ENCODE measurements around the gene ODAD3. TPM values are rescaled to one million over a fixed set of nuclear protein-coding genes. Genes with fewer than 3 reads are reported as not detected.
A peak's percentile ranks its signal among the peaks of the same experiment; 100 is the strongest.

ODAD3 gene
- total RNA-seq, 6 experiments from 2014 or later = 0.21 to 0.73 (median 0.54) TPM

DNA sequence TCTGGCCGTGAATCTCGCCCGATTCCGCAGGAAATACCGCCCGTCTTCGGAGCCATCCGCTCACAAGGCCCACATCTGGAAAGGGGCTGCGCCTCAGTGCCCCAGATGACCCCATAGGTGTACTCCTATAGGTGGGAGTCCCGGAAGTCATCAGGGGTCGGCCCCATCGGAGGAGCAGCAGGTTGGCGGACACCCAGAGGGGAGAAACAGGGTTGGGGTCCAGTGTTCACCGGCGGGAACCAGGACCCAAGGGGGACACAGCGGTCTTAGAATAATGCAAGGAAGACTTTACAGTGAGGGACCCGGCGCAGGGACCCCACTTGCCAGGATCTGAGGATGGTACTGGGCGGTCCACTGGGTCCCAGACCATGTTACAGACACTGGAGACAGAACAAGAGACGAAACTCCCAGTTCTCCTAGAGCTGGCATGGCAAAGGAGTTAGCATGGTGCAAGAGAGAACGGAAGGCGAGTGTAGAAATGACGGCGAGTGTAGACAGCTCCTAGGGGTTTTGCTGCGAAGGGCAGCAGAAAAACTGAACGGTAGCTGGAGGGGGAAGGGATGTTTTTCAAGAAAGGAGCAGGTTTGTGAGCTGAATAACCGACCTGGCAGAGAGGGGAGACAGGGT lies 11.6 kb downstream of the ODAD3 start:
- intact Hi-C loops (cut with DNase I) = no loop called here
- Histone ChIP-seq H3K4me3 (no peak overlapping the region), H3K36me3 (no peaks in the 10 kb centered on the region), H3K27me3 (no peaks in the 10 kb centered on the region), H3K4me1 (peaks cover 0 to 18% (median 0%) of the 10 kb centered on the region in 4 donors), H3K9me3 (no peaks in the 10 kb centered on the region), H3K27ac (no peak overlapping the region)
- DNase-seq = no peak
- 32% methylated on average over 19 of the region's 27 CpGs for WGBS (ENCODE audit: insufficient coverage, low coverage, low lambda C conversion rate, missing lambda C conversion rate)
- no peak for TF ChIP-seq POLR2A (IDR thresholded peaks at IDR 0.05)
- TF ChIP-seq, protein P1, sequence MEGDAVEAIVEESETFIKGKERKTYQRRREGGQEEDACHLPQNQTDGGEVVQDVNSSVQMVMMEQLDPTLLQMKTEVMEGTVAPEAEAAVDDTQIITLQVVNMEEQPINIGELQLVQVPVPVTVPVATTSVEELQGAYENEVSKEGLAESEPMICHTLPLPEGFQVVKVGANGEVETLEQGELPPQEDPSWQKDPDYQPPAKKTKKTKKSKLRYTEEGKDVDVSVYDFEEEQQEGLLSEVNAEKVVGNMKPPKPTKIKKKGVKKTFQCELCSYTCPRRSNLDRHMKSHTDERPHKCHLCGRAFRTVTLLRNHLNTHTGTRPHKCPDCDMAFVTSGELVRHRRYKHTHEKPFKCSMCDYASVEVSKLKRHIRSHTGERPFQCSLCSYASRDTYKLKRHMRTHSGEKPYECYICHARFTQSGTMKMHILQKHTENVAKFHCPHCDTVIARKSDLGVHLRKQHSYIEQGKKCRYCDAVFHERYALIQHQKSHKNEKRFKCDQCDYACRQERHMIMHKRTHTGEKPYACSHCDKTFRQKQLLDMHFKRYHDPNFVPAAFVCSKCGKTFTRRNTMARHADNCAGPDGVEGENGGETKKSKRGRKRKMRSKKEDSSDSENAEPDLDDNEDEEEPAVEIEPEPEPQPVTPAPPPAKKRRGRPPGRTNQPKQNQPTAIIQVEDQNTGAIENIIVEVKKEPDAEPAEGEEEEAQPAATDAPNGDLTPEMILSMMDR (IDR thresholded peaks at IDR 0.05) = no peak
- no peak for ATAC-seq

DNA sequence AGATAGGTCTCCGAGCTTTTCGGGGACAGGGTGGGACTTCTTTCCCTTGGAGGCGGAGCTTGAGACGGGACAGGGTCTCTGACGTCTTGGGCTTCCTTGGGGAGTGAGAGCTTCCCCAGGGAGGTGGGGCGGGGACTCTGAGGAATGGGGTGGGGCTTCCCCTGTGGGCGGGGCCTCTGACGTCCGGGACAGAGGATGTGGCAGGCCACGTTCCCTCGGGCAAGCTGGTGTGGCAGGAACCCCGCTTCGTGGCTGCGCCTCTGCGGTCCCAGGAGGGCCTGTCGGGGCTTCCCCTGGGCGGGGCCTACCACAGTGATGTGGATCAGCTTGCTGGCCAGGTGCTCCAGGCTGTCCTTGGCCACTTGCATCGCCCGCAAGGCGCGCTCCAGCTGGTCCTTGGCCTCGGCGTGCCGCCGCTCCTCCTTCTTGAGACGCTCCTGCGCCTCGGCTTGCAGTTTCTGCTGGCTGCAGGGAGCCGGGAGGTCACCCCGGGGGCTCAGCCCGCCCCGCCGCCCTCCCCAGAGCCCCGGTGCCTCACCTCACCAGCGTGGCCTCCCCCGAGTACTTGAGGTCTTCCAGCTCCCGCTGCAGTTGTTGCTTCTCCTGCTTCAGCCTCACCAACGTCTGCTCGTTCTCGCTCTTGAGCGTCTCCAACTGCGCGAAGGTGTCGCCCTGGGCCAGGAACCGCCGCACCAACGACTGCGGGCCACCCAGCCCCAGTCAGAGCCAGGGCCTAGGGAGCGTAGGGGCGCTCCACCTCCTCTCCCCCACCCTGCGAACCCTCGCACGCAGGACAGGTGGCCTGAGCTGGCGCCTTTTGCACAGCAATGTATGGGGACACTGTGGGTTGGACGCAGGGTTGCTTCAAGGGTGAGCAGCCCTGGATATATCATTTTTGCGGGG lies 12.5 kb downstream of the ODAD3 start:
- 10% methylated on average over 11 of the region's 56 CpGs for WGBS (ENCODE audit: insufficient coverage, low coverage, low lambda C conversion rate, missing lambda C conversion rate)
- no peaks in the 10 kb centered on the region for H3K27me3 ChIP-seq

DNA sequence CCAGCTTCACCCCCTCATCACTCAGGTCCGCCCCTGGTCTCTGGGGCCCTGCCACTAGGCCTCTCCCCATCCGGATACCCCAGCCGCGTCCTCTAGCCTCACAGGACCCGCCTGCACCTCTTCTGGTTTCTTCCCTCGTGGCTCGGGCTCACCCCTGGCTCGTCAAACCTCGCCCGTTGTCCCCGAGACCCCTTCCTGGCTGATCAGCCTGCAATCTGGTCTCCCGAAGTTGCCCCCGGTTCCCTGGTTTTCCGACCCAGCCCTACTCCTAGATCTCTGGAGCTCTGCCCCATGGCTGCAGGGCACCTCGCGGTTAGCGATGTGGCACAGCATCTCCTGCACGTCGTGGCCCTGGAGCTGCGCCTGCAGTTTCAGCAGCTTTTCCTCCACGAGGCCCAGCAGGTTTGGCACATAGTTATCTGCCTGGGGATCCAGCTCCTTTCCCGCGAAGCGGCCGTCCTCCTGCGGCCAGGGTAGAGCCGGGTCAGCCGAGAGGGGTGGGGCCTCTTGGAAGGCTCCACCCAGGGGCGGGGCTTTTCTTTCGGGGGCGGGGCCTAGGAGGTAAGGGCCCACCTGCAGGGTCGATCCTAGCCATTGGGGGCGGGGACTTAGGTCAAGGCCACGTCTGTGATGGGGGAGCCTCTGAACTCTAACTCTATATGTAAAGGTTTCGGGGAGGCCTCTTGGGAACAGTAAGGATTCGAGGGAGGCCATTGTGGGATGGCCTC lies 13.4 kb downstream of the ODAD3 start:
- Histone ChIP-seq H3K36me3 (no peaks in the 10 kb centered on the region), H3K4me3 (no peak overlapping the region), H3K9me3 (no peaks in the 10 kb centered on the region), H3K4me1 (peaks cover 0 to 18% (median 0%) of the 10 kb centered on the region in 4 donors), H3K27ac (peak overlapping the region in 1 of 3 donors; percentile 26), H3K27me3 (no peaks in the 10 kb centered on the region)
- ATAC-seq (peak; percentile 41 to 48 (median 45)), DNase-seq (peak; percentile 66 to 70 (median 68))
- TF ChIP-seq POLR2A (IDR thresholded peaks at IDR 0.05) = no peak
- TF ChIP-seq, protein P1 (IDR thresholded peaks at IDR 0.05) = no peak
- WGBS (ENCODE audit: insufficient coverage, low coverage, low lambda C conversion rate, missing lambda C conversion rate) = 11% methylated on average over 24 of the region's 36 CpGs
- intact Hi-C loops (cut with DNase I) = no loop called here

More for the DNA sequence above, 12.5 kb downstream of the ODAD3 start:
- intact Hi-C loops (cut with DNase I) = no loop called here
- no peak for TF ChIP-seq POLR2A (IDR thresholded peaks at IDR 0.05)
- TF ChIP-seq, protein P1 (IDR thresholded peaks at IDR 0.05) = no peak
- Histone ChIP-seq H3K4me3 (peak overlapping the region in 2 of 3 donors; percentile 11 to 32), H3K27ac (peak overlapping the region in 2 of 3 donors; percentile 24 to 26), H3K9me3 (no peaks in the 10 kb centered on the region), H3K4me1 (peaks cover 0 to 18% (median 0%) of the 10 kb centered on the region in 4 donors), H3K36me3 (no peaks in the 10 kb centered on the region)
- ATAC-seq (peak; percentile 58 to 72 (median 64)), DNase-seq (peak; percentile 84 to 86 (median 84))

Data from right lobe of liver (tissue), 6 donors.